Karpas-422 (cell line): ENCODE data around the gene CANT1. TPM values are rescaled to one million over a fixed set of nuclear protein-coding genes. Genes with fewer than 3 reads are reported as not detected.

Experiments used
- DNase-seq: peaks from one replicate; pipeline ENCODE4 v3.0.0-alpha.2; 2015
- H2AFZ ChIP-seq: fragments of 200-600 bp; sonication (generic); 2 replicates; pipeline ENCODE4 v1.6.1; 2014; ENCODE audit warnings: antibody characterized with exemption, low read length, mixed read lengths
- H3K27ac ChIP-seq: fragments of 200-600 bp; sonication (generic); 2 replicates; pipeline ENCODE4 v1.5.1; 2014; ENCODE audit warnings: mild to moderate bottlenecking, low read length, moderate library complexity
- H3K27me3 ChIP-seq: fragments of 200-600 bp; sonication (generic); 2 replicates; pipeline ENCODE4 v1.6.1; 2014; ENCODE audit warnings: low read length, mixed read lengths
- H3K36me3 ChIP-seq: fragments of 200-600 bp; sonication (generic); 2 replicates; pipeline ENCODE4 v1.6.1; 2014; ENCODE audit warnings: low read length, mixed read lengths; ENCODE audit not compliant: insufficient read depth
- H3K4me1 ChIP-seq: fragments of 200-600 bp; sonication (generic); 2 replicates; pipeline ENCODE4 v1.6.1; 2014; ENCODE audit warnings: mild to moderate bottlenecking, low read length, mixed read lengths
- H3K4me2 ChIP-seq: fragments of 200-600 bp; sonication (generic); 2 replicates; pipeline ENCODE4 v1.6.1; 2014; ENCODE audit warnings: low read length, low read depth, mild to moderate bottlenecking; ENCODE audit not compliant: poor library complexity, severe bottlenecking
- H3K4me3 ChIP-seq: fragments of 200-600 bp; sonication (generic); 2 replicates; pipeline ENCODE4 v1.5.1; 2014; ENCODE audit warnings: mild to moderate bottlenecking, antibody characterized with exemption, low read length, mixed read lengths
- H3K79me2 ChIP-seq: fragments of 200-600 bp; sonication (generic); 2 replicates; pipeline ENCODE4 v1.6.1; 2014; ENCODE audit warnings: mild to moderate bottlenecking, low read length, mixed read lengths
- H3K9ac ChIP-seq: fragments of 200-600 bp; sonication (generic); 2 replicates; pipeline ENCODE4 v1.6.0; 2014; ENCODE audit warnings: low read length
- H3K9me2 ChIP-seq: fragments of 200-600 bp; sonication (generic), shearing (Covaris generic); replicated peaks from 2 replicates; pipeline ENCODE4 v1.6.0; 2014; ENCODE audit warnings: mild to moderate bottlenecking, low read length, moderate library complexity; ENCODE audit not compliant: insufficient read depth
- H3K9me3 ChIP-seq: fragments of 300-700, 200-600 bp; sonication (generic); 2 replicates; pipeline ENCODE4 v1.6.1; 2014; ENCODE audit warnings: low read length, mixed read lengths
- H4K20me1 ChIP-seq: fragments of 200-600 bp; sonication (generic); 2 replicates; pipeline ENCODE4 v1.6.1; 2014; ENCODE audit warnings: mild to moderate bottlenecking, antibody characterized with exemption, low read length, low read depth; ENCODE audit not compliant: insufficient read depth
- total RNA-seq: library from RNA; depleted of rRNA; stranded (reverse); fragments of >200 nt; shearing (Covaris generic); gene quantifications from 2 replicates; pipeline ENCODE4 v1.2.3, GENCODE V29; 2014; ENCODE audit warnings: low replicate concordance

The CANT1 gene
- total RNA-seq, 1 experiment from 2014 or later = 22.7 TPM

GRCh38 chr17:79020631-79021301, 11.2 kb upstream of the CANT1 start:
- no peaks in the 10 kb centered on the region for H3K9me2 ChIP-seq
- H3K4me1 ChIP-seq = no peaks in the 10 kb centered on the region
- no peaks in the 10 kb centered on the region for H3K36me3 ChIP-seq
- no peak overlapping the region for H3K27ac ChIP-seq
- H4K20me1 ChIP-seq = no peaks in the 10 kb centered on the region; the same call in 1 of the 2 replicates
- no peak overlapping the region for H2AFZ ChIP-seq
- H3K79me2 ChIP-seq = no peaks in the 10 kb centered on the region
- no peak overlapping the region for H3K9ac ChIP-seq
- H3K9me3 ChIP-seq = no peaks in the 10 kb centered on the region
- H3K4me2 ChIP-seq = no peak overlapping the region
- no peaks in the 10 kb centered on the region for H3K27me3 ChIP-seq
- no peak for DNase-seq
- H3K4me3 ChIP-seq = no peak overlapping the region

DNA sequence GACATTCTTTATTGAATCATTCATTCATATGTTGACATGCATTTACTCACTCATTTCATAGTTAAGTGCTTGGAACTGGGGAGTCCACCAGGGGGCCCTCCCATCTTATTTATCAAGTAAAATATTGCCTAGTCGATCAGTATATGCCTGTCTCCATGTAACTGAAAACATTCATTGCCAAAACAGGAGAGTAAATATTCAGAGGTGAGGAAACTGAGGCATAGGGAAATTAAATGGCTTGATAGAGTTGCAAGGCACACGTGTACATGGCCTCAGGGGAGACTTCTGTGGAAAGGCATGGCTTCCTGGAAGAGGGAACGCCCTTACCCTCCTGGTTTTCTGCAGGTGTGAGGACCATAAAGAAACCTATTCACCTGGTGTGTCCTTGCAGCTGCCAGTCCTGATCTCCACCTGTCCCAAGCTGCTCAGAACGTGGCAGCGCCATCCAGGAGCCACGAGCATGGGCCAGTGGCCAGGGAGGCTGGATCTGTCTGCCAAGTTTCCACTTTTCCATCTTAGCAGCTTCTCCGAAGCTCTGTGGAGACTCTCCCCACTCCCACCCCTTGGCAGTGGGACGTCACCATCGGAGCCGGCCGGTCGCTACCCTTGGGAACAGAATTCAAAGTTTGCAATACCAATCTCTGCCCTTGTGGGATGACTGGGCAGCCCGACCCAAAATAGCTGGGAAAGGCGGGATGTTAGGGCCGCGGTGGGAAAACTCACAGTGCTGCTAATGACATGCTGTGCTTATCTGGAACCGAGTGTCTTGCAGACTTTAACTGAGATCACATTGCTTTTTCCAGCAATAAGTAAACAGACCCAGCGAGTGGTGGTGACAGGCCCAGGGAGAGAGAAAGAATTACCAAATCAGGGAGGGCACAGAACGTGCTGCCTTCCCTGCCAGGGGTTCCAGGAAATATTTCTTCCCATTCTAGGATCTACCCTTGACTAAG, 10.3 kb upstream of the CANT1 start:
- H4K20me1 ChIP-seq = no peaks in the 10 kb centered on the region; the same call in 1 of the 2 replicates
- no peaks in the 10 kb centered on the region for H3K9me2 ChIP-seq
- no peak overlapping the region for H3K9ac ChIP-seq
- no peak overlapping the region for H3K4me2 ChIP-seq
- H3K4me1 ChIP-seq = no peaks in the 10 kb centered on the region
- H3K79me2 ChIP-seq = no peaks in the 10 kb centered on the region
- H2AFZ ChIP-seq = no peak overlapping the region
- H3K9me3 ChIP-seq = no peaks in the 10 kb centered on the region
- no peaks in the 10 kb centered on the region for H3K36me3 ChIP-seq
- no peak overlapping the region for H3K4me3 ChIP-seq
- peak; percentile 77 for DNase-seq
- no peaks in the 10 kb centered on the region for H3K27me3 ChIP-seq
- H3K27ac ChIP-seq = no peak overlapping the region

DNA sequence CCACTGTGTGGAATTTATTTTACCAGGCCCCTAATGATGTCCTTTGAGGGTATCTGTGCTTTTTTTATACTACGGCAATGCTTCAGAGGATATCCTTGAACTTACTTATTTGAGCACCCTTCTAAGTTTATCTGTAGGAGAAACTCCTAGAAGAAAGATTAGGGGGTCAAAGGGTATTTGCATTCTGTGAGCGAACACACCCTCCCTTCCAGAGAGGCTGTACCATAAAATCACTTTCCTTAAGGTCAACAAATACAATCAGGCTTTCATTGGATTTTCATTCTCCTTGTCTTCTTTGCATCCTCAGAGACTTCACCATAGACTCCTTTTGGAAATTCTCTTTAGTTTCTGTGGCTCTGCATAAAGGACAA, 9.7 kb upstream of the CANT1 start:
- Histone ChIP-seq H3K4me3 (no peak overlapping the region), H3K27me3 (no peaks in the 10 kb centered on the region; the same call in 1 of the 2 replicates), H3K79me2 (no peaks in the 10 kb centered on the region)

DNA sequence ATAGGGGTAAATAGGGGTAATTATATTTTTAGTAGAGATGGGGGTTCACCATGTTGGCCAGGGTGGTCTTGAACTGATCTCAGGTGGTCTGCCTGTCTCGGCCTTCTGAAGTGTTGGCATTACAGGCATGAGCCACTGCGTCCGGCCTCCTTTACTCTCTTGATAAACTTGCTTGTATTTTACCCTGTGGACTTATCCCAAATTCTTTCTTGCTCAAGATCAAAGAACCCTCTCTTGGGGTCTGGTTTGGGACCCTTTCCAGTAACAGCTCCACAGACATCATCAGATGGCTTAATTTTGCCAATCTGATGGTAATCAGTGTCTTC, 8.8 kb upstream of the CANT1 start:
- H3K4me1 ChIP-seq = no peaks in the 10 kb centered on the region
- no peaks in the 10 kb centered on the region for H3K36me3 ChIP-seq
- H3K4me2 ChIP-seq = no peak overlapping the region
- no peaks in the 10 kb centered on the region; the same call in 1 of the 2 replicates for H3K27me3 ChIP-seq
- no peak for DNase-seq
- no peak overlapping the region for H2AFZ ChIP-seq
- H3K27ac ChIP-seq = no peak overlapping the region
- no peaks in the 10 kb centered on the region for H3K79me2 ChIP-seq
- no peaks in the 10 kb centered on the region for H3K9me2 ChIP-seq
- H3K4me3 ChIP-seq = no peak overlapping the region
- H3K9ac ChIP-seq = no peak overlapping the region
- peaks cover 8% of the 10 kb centered on the region for H3K9me3 ChIP-seq
- H4K20me1 ChIP-seq = no peaks in the 10 kb centered on the region; the same call in 1 of the 2 replicates

More for the DNA sequence above, 9.7 kb upstream of the CANT1 start:
- Histone ChIP-seq H3K4me2 (no peak overlapping the region), H2AFZ (no peak overlapping the region), H3K4me1 (no peaks in the 10 kb centered on the region), H3K9me3 (peaks cover 4% of the 10 kb centered on the region), H3K27ac (no peak overlapping the region), H3K9me2 (no peaks in the 10 kb centered on the region), H3K9ac (no peak overlapping the region), H4K20me1 (no peaks in the 10 kb centered on the region; the same call in 1 of the 2 replicates), H3K36me3 (no peaks in the 10 kb centered on the region)
- DNase-seq = no peak

DNA sequence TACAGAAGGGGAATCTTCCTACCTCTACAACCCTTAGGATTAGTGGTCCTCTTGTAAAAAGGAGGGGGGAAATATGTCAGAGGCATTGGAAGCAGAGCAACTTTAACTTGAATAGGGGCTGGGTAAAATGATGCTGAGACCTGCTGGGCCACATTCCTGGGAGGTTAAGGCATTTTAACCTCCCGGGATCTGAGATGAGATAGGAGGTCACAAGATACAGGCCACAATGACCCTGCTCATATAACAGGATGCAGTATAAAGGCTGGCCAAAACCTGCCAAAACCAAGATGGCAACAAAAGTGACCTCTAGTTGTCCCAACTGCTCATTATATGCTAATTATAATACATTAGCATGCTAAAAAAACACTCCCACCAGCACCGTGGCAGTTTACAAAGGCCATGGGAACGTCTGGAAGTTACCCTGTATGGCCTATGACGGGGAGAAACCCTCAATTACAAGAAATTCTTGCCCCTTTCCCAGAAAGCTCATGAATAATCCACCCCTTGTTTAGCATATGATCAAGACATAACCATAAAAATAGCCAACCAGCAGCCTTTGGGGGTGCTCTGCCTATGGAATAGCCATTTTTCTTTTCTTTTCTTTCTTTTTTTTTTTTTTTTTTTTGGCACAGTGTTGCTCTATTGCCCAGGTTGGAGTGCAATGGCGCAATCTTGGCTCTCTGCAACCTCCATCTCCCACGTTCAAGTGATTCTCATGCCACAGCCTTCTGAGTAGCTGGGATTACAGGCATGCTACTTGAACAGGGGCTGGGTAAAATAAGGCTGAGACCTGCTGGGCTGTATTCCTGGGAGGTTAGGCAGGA, 8.2 kb upstream of the CANT1 start:
- Histone ChIP-seq H3K27me3 (no peaks in the 10 kb centered on the region; the same call in 1 of the 2 replicates), H2AFZ (no peak overlapping the region), H3K27ac (no peak overlapping the region), H4K20me1 (no peaks in the 10 kb centered on the region; the same call in 1 of the 2 replicates), H3K9ac (no peak overlapping the region), H3K79me2 (no peaks in the 10 kb centered on the region), H3K4me3 (no peak overlapping the region), H3K4me2 (no peak overlapping the region), H3K9me3 (peaks cover 8% of the 10 kb centered on the region), H3K36me3 (no peaks in the 10 kb centered on the region), H3K4me1 (no peaks in the 10 kb centered on the region), H3K9me2 (no peaks in the 10 kb centered on the region)
- DNase-seq = no peak

DNA sequence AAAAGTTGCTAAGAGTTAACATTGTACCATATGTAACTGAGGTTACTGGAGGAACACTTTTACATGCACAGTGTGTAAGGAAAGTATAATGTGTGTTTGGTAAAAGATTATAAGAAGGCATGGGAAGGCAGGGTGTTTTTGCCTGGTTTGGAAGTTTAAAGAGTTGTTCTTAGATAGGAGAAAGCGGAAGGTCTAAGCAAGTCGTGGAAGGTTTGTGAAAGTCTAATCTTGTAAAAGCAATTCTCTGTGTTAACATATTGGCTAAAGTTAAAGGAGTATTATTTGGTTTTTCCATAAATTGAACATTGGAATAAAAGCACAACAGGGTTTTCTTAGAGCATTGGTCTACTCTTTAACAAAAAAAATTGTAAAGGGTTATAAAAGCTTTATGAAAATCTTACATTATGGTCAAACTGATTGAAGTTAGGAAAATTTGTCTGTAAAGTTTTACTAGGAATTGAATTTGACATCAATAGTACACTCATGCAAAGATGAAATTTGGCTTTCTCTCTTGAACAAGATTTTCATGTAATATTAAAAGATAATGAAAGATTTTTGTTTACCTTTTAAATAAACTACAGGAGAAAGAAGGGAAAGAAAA, 4.7 kb upstream of the CANT1 start:
- Histone ChIP-seq H2AFZ (no peak overlapping the region), H3K4me3 (no peak overlapping the region), H3K9ac (no peak overlapping the region), H3K4me2 (no peak overlapping the region), H4K20me1 (no peaks in the 10 kb centered on the region), H3K9me2 (no peaks in the 10 kb centered on the region), H3K79me2 (peaks cover 2% of the 10 kb centered on the region), H3K27me3 (no peaks in the 10 kb centered on the region; the same call in 1 of the 2 replicates), H3K4me1 (peaks cover 7% of the 10 kb centered on the region), H3K27ac (no peak overlapping the region), H3K36me3 (no peaks in the 10 kb centered on the region), H3K9me3 (peaks cover 8% of the 10 kb centered on the region)
- no peak for DNase-seq

GRCh38 chr17:79012563-79013134, 3.1 kb upstream of the CANT1 start:
- Histone ChIP-seq H4K20me1 (peaks cover 7% of the 10 kb centered on the region; the same call in 1 of the 2 replicates), H3K4me1 (peaks cover 19% of the 10 kb centered on the region), H3K9me2 (no peaks in the 10 kb centered on the region), H2AFZ (no peak overlapping the region), H3K27me3 (no peaks in the 10 kb centered on the region; the same call in 1 of the 2 replicates), H3K27ac (no peak overlapping the region), H3K36me3 (no peaks in the 10 kb centered on the region), H3K4me2 (no peak overlapping the region), H3K9ac (no peak overlapping the region), H3K4me3 (no peak overlapping the region), H3K79me2 (peaks cover 18% of the 10 kb centered on the region), H3K9me3 (peaks cover 8% of the 10 kb centered on the region)
- no peak for DNase-seq
